ENCODE results near the gene VIM.

GRCh38 chr10:17210361-17210760 lies 17.7 kb upstream of the VIM start:
- no peak for TF ChIP-seq EZH2 (IDR thresholded peaks at IDR 0.05; ENCODE audit: low read length)
- TF ChIP-seq CTCF (optimal IDR thresholded peaks at IDR 0.05 in 1 of 3, IDR thresholded peaks at IDR 0.05 in 1 of 3, conservative IDR thresholded peaks at IDR 0.05 in 1 of 3; ENCODE audit: extremely low read depth in 1 of 3, insufficient read depth in 2 of 3, low read length in 3 of 3) = no peak

Data from keratinocyte (primary cell).